ENCODE results near the gene SPACA6. TPM values are rescaled to one million over a fixed set of nuclear protein-coding genes. Genes with fewer than 3 reads are reported as not detected.
"Not testable (repeated sequence)": the region's sequence is repeated elsewhere in the genome, so short reads cannot be mapped to it uniquely, and the experiment has no call there.

The SPACA6 gene
- total and polyA plus RNA-seq, 2 experiments from 2014 or later, result 7.2 to 13.1 TPM

GRCh38 chr19:51735759-51736449 is 42.8 kb downstream of the SPACA6 start:
- Histone ChIP-seq H3K4me2 (no peak overlapping the region), H3K9me2 (replicated peaks; ENCODE audit: insufficient read depth) (no peaks in the 10 kb centered on the region), H3K36me3 (replicated peaks; ENCODE audit: insufficient read depth, low read depth) (no peaks in the 10 kb centered on the region), H3K27me3 (no peaks in the 10 kb centered on the region), H2AFZ (no peak overlapping the region), H3K4me1 (ENCODE audit: insufficient read depth) (no peaks in the 10 kb centered on the region), H3K4me3 (no peak overlapping the region), H3K9me3 (ENCODE audit: low read depth) (no peaks in the 10 kb centered on the region), H3K79me2 (no peaks in the 10 kb centered on the region), H3K27ac (no peak overlapping the region), H4K20me1 (ENCODE audit: insufficient read depth, poor library complexity, severe bottlenecking) (no peaks in the 10 kb centered on the region)
- DNase-seq (ENCODE audit: low spot score), result no peak
- WGBS (ENCODE audit: low lambda C conversion rate, missing lambda C conversion rate), result 83% methylated on average over 10 of the region's 10 CpGs
- TF ChIP-seq EZH2phosphoT487 (IDR thresholded peaks at IDR 0.05; ENCODE audit: low read depth, severe bottlenecking, unreplicated experiment) (no peak), CTCF (IDR thresholded peaks at IDR 0.05; ENCODE audit: poor library complexity) (no peak), EZH2 (IDR thresholded peaks at IDR 0.05; ENCODE audit: borderline replicate concordance) (no peak)

- Histone ChIP-seq H3K79me2 (no peaks in the 10 kb centered on the region), H3K9me2 (replicated peaks; ENCODE audit: insufficient read depth) (no peaks in the 10 kb centered on the region)
- 89% methylated on average over 3 of the region's 3 CpGs for WGBS (ENCODE audit: low lambda C conversion rate, missing lambda C conversion rate)
Measured at GRCh38 chr19:51737389-51737788, 44.3 kb downstream of the SPACA6 start.

GRCh38 chr19:51737924-51738323 is 44.8 kb downstream of the SPACA6 start:
- no peak overlapping the region for H3K4me2 ChIP-seq
- H3K27me3 ChIP-seq, result no peaks in the 10 kb centered on the region
- no peak for TF ChIP-seq EZH2phosphoT487 (IDR thresholded peaks at IDR 0.05; ENCODE audit: low read depth, severe bottlenecking, unreplicated experiment)
- TF ChIP-seq CTCF (IDR thresholded peaks at IDR 0.05; ENCODE audit: poor library complexity), result no peak
- no peak for TF ChIP-seq EZH2 (IDR thresholded peaks at IDR 0.05; ENCODE audit: borderline replicate concordance)
- H3K79me2 ChIP-seq, result no peaks in the 10 kb centered on the region
- no peaks in the 10 kb centered on the region for H3K36me3 ChIP-seq (replicated peaks; ENCODE audit: insufficient read depth, low read depth)
- H3K9me3 ChIP-seq (ENCODE audit: low read depth), result no peaks in the 10 kb centered on the region
- H3K9me2 ChIP-seq (replicated peaks; ENCODE audit: insufficient read depth), result no peaks in the 10 kb centered on the region
- WGBS (ENCODE audit: low lambda C conversion rate, missing lambda C conversion rate), result 73% methylated on average over 2 of the region's 2 CpGs
- no peak overlapping the region for H3K4me3 ChIP-seq
- H4K20me1 ChIP-seq (ENCODE audit: insufficient read depth, poor library complexity, severe bottlenecking), result no peaks in the 10 kb centered on the region
- H3K4me1 ChIP-seq (ENCODE audit: insufficient read depth), result no peaks in the 10 kb centered on the region
- no peak overlapping the region for H3K27ac ChIP-seq
- H2AFZ ChIP-seq, result no peak overlapping the region
- no peak for DNase-seq (ENCODE audit: low spot score)

More at GRCh38 chr19:51737389-51737788, 44.3 kb downstream of the SPACA6 start:
- DNase-seq (ENCODE audit: low spot score), result no peak
- TF ChIP-seq EZH2 (IDR thresholded peaks at IDR 0.05; ENCODE audit: borderline replicate concordance) (no peak), EZH2phosphoT487 (IDR thresholded peaks at IDR 0.05; ENCODE audit: low read depth, severe bottlenecking, unreplicated experiment) (no peak), CTCF (IDR thresholded peaks at IDR 0.05; ENCODE audit: poor library complexity) (no peak)
- no peaks in the 10 kb centered on the region for H3K27me3 ChIP-seq
- H3K27ac ChIP-seq, result no peak overlapping the region
- H3K36me3 ChIP-seq (replicated peaks; ENCODE audit: insufficient read depth, low read depth), result no peaks in the 10 kb centered on the region
- no peak overlapping the region for H3K4me2 ChIP-seq
- H3K9me3 ChIP-seq (ENCODE audit: low read depth), result no peaks in the 10 kb centered on the region
- no peak overlapping the region for H2AFZ ChIP-seq
- no peak overlapping the region for H3K4me3 ChIP-seq
- no peaks in the 10 kb centered on the region for H4K20me1 ChIP-seq (ENCODE audit: insufficient read depth, poor library complexity, severe bottlenecking)
- no peaks in the 10 kb centered on the region for H3K4me1 ChIP-seq (ENCODE audit: insufficient read depth)

- H3K4me1 ChIP-seq (ENCODE audit: insufficient read depth); H3K27me3 ChIP-seq; H3K79me2 ChIP-seq; H3K36me3 ChIP-seq (replicated peaks; ENCODE audit: insufficient read depth, low read depth); H3K4me3 ChIP-seq; H2AFZ ChIP-seq; H3K9me3 ChIP-seq (ENCODE audit: low read depth); H3K9me2 ChIP-seq (replicated peaks; ENCODE audit: insufficient read depth); H3K27ac ChIP-seq; H3K4me2 ChIP-seq; H4K20me1 ChIP-seq (ENCODE audit: insufficient read depth, poor library complexity, severe bottlenecking); DNase-seq (ENCODE audit: low spot score): not testable (repeated sequence)
- WGBS (ENCODE audit: low lambda C conversion rate, missing lambda C conversion rate), result 93% methylated on average over 10 of the region's 10 CpGs
Measured at GRCh38 chr19:51738523-51738922, 45.4 kb downstream of the SPACA6 start.

Measured in hepatocyte (in vitro differentiated cells).